NCI-H1092 treated with DMSO at 0.1 percent for 48 hours (cell line): ENCODE measurements around the gene NEAT1.

Experiments used
- DNase-seq: peaks from one replicate; lab custom pipeline; 2025; lab: John Stamatoyannopoulos, UW

The NEAT1 gene

DNA sequence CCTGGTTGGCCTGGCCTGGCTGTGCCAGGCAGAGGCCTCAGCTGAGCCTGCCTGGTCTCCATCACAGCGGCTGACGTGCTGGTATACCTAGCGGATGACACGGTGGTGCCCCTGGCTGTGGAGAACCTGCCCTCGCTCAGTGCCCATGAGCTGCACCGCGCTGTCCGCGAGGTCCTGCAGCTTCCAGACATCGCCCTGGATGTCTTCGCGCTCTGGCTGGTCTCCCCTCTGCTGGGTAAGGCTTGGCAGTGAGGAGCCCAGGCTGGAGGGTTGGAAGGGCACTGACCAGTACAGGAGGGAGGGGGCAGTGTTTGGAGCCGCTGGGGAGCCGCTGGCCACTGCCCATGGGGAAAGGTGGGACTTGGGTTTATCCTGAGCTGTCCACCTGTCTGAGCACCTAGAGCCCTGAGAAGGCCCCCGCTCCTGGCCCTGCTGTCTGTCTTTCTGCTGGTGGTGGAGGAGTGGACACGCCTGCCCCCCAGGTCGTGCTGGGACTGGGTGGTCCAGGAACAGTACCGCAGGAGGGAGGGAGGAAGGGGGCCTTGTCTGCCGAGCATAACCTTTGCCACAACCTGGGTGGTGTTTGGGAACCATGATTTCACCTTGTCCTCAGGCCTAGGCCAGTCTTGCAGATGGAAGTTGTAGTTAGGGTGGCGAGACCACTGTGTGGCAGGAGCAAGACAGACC is 33.2 kb upstream of the NEAT1 start:
- DNase-seq = no peak

DNA sequence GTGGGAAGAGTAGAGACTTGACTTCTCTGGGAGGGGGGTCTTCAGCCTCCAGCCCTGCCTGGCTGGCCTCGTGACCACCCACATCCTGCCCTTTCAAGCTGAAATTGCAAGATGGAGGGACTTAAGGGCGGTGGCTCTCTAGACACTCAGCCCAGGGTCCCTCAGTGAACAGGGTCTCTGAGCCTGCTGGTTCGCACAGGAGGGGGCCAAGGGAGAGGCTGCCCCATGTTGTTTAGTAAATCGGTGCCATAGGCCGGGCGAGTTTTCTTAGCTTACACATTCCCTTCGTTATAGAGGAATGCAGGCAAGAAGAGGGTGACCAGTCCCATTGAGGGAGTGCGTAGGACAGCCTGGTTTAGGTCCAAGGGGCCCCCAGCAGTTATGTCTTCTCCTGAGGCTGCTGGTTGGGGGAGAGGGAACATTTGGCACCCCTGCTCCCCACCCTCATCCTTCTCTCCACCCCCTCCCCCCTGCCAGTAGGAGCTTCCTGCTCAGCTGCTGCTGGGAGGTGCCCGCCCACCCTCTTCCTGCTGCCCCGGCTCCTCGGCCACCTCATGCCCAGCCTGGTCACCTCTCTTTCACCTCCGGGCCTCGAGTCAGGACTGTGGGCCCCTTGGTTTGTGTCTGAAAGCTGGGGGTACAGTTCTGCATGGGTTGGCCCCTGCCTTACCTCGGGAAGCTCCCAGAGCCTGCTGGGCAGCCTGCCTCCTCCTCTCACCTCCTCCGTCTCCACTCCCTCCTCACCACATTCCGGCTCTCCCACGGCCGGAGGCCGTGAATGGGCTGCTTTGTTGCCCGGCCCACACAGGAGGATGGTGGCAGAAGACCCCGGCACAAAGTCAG is 32.3 kb upstream of the NEAT1 start:
- no peak for DNase-seq

DNA sequence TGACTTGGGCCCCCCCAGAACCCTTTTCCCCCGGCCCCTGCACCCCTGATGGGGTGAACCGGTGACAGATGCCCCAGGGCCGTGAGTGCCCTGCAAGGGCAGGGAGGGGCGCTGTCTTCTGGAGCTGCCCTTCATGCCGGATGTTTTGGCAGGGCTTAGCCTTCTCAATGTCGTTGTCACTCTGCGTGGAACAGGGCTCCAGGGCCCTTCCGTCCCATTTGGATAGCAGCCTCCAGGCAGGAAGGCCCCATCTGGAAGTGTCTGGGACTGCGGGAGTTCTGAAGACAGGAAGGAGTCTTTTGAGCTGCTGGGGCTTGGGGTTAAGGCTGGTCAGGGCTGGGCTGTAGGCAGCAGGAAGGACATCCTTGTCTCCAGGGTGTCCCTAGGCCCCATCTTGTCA is 31.6 kb upstream of the NEAT1 start:
- DNase-seq = no peak

DNA sequence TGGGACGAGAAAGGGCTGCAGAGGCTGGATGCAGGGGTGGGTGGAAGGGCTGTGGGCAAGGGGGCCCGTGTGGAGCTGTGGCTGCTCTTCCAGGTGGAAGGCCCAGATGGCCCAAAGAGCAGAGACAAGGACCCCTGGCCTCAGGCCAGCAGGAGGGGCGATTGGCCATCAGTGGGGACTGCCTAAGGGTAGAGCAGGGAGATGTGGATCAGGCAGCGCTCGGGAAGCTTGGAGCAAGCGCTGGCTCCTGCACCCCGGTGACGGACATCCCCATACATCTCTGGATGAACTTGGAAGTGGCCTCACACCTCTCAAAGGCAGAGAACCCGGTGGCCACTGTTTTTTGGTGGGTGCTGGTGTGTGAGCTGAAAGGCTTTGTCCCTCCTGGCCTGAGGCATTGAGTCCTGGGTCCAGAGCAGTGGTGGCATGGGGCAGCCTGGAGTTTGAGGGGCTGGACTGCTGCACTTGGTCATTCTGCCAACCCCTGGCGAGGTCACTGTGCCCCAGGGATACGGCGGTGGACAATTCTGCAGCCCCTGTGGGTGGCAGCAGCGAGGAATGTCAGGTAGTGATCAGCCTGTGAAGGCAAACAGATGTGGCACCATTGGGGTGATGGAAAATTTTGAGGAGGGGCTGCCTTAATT is 30.3 kb upstream of the NEAT1 start:
- no peak for DNase-seq

DNA sequence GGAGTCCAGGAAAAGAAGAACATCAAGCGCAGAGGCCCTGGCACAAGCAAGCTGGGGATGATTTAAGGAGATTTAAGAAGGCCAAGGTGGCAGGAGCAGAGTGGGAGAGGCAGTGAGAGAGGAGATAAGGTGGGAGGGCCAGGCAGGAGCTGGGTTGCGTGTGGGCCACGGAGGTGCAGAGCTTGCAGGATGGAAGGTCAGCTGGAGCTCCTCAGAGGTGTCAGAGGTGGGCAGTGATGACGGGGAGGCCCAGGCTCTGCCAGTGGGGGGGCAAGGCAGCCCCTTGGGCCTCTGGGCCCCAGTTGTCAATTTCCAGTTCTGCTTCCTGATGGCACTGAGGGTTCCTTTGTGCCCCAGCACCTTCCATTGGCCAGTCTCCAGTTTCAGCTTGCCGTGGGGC is 29.7 kb upstream of the NEAT1 start:
- DNase-seq = no peak

DNA sequence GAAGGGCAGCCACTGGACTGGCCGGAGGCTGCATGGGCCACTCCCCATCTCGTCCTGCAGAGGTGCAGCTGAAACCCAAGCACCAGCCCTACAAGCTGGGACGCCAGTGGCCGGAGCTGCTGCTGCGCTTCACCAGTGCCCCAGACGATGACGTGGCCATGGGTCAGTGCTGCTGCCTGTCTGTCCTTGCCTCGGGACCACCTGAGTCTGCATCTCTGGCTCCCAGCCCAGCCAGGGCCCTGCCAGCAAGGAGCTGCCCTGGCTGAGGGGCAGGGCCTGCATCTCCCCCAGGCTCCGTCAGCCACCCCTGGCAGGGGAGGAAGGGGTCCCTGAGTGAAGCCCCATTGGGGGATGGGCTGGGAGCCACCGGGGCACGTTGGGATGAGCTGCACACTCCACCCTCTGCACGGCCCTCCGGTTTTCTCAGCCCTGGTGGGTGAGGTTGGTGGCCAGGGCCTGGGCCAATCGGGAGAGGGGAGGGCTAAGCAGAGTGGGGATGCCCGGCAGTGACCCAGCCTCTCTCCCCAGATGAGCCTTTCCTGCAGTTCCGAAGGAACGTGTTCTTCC is 29.0 kb upstream of the NEAT1 start:
- DNase-seq = no peak

DNA sequence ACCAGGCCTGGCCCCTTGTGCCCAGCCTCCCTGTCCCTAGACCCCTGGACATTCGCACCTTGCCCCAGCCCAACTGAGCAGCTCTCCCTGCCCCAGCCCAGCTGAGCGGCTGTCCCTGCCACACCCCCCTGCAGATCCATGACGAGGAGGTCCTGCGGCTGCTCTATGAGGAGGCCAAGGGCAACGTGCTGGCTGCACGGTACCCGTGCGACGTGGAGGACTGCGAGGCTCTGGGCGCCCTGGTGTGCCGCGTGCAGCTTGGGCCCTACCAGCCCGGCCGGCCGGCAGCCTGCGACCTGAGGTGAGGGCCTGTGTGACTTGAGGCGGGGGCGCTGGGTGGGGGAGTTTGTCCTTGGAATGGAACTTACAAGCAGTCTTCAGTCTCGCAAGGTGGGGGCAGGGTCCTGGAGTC is 28.5 kb upstream of the NEAT1 start:
- no peak for DNase-seq

DNA sequence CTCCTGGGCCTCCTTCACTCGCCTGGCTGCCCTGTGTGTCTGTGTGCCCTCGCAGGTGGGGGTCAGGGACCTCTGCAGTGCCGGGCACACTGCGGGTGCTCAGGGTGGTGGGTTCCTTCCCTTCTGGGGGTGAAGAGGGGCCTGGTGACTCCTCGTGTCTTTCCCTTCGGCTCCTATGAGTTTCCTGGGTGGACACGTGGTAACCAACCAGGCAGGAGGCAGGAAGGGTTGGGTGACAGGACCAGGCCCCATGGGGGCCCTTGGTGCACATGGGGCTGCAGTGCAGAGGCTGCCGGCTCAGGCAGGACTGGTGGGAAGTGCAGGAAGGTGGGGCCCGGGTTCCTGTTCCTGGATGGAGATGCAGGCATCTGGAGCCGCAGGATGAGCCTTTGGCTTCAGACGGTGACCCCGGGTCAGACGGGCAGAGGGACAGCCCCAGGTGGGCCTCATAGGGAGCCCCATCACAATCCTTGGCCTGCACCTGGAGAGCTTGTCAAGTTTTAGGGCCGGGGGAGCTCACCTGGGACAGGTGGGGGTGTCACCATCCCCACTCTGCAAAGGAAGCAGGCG is 26.6 kb upstream of the NEAT1 start:
- DNase-seq = no peak

DNA sequence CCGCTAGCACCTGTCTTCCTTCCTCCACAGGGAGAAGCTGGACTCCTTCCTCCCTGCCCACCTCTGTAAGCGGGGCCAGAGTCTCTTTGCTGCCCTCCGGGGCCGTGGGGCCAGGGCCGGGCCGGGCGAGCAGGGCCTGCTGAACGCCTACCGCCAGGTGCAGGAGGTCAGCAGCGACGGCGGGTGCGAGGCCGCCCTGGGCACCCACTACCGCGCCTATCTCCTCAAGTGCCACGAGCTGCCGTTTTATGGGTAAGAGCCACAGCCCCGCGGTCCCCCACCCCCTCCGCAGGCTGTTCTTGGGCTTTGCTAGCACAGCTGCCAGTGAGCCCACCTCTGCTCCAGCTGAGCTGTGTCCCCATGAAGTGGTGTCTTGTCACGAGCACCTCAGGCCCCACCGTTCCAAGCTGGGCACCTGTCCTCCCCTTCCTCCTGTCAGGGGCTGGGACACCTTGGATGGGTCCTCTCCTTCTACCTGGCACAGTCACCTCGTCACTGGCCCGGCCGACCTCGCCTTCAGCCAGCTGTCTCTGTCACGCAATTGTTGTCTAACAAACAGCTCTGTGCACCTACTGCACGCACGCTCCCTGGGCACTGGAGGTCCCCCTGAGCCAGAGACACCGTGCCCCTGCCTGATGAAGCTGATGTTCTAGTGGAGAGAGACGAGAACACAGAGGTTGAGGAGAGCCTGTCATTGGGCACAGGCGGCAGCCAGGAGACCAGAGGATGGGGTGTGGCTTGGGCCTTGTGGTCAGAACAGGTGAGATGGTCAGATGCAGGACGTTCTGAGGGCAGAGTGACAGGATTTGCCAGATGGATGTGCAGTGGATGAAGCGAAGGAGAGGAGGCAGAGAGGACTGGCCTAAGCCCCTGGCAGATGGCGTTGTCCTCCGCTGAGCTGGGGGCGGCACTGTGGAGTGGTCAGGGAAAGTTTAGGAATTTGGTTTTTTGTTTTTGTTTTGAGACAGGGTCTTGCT is 25.5 kb upstream of the NEAT1 start:
- DNase-seq = no peak

DNA sequence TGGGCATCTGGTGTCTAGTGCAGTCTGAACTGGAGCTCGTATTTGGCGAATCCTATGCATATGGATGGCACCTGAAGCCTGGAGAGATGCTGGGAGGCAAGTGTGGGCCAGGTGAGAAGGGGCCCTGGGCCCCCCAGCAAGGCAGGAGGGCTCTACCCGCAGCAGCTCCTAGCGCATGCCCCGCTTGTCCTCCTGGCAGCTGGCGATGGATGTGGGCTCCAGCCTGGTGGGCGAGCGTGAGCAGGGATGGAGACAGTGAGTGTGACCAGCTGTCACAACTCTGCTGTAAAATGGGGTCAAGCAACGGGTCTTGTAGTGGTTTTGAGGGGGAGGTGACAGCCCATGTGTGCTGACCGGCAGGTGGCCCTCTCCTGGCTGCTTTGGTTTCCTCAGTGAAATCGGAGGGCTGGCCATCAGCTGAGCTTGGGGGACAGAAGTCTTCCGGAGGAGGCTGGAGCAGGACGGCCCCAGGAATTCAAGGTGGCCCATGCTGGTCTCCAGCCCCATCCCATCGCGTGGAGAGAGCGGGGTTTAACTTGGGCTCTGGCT is 24.2 kb upstream of the NEAT1 start:
- no peak for DNase-seq

DNA sequence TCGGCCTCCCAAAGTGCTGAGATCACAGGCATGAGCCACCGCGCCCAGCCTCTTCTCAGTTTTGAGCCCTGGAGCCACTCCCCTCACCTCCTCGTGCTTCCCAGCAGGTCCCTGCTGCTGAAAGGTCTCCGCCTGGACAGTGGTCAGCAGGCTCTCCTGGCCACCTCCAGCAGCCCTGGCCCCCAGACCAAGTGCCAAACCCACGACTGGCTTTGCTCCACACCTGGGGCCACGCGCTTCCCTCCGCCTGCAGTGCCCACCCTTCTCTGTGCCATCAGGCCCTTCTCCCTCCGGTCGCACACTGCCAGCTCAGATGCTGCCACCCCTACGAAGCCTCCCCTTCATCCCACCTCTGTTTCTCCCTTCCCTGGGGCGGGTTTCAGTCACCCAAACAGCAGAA is 23.3 kb upstream of the NEAT1 start:
- no peak for DNase-seq

DNA sequence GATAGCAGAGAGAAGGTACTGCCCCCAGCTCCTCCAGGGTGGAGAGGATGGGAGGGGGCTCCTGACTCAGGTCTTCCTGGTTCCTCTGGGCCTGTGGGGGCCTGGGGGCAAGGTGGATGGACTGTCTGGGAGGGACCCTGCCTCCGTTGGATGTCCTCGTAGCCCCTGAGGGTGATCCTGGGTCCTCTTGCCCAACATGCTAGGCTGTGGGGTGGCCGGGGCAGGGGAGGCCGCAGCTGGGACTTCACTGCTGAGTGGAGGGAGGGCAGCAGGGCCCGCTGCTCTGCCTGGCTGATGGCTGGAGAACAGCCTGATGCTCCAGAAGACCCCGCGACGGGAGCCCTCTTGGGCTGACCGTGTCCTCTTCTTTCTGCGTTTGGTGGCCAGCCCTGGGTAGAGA is 22.8 kb upstream of the NEAT1 start:
- no peak for DNase-seq

DNA sequence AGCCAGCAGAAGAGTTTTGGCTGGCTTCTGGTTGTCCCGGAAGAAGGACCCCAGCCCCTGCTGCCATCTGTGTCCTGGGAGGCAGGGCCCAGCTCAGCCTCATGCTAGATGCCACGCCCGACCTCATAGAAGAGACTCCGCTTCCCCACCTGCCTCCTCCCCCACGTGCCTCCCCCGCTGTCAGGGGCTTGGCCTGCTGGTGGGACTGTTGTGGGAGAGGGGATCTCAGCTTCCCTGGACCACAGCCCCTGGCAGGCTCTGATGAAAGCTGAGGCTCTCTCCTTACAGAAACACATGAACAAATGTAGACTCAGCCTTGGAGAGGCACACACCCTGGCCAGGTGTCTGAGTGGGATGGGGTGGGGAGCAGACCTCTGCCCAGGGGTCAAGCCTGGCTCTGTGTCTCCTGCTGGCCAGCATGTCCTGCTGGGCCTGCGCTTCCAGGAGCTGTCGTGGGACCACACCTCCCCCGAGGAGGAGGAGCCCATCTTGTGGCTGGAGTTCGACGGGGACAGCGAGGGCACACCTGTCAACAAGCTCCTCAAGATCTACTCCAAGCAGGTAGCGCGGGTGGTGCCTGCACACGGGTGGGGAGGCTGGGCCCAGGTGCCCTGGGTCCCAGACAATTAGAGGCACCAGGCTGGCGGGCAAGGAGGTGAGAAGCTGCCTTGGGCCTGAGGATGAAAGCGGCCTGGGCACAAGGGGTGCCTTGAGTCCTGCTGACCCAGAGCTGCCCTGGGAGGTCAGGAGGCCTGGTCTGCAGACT is 22.1 kb upstream of the NEAT1 start:
- DNase-seq = no peak

DNA sequence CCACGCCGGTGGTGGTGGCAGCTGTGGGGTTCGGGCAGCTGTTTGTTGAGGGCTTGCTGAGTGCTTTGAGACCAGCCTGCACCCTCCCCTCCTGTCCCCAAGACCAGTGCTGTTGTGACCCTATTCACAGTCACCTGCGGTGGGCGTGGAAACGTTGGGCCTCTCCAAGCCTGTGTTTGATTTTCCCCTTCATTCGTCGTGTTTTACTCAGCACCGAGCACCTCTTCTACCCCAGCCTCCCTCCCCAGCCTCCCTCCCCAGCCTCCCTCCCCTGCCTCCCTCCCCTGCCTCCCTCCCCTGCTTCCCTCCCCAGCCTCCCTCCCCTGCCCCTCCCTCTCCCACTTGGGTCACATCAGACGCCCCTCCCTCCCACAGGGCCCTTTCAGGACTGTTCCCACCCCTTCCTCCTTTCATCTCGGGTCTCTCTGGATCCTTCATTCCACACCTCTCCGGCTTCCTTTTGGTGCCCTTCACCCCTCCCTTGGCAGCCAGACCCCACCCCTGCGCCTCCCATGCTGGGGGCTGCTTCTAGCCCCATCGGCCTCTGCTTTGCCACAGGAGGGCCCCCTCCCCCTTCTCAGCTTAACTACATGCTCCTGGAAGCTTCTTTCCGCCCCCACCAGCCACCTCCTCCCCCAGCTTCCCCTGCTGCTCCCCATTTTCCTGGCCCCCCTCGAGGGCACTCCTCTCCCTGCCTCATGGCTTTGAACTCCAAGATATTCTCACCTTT is 21.4 kb upstream of the NEAT1 start:
- no peak for DNase-seq

DNA sequence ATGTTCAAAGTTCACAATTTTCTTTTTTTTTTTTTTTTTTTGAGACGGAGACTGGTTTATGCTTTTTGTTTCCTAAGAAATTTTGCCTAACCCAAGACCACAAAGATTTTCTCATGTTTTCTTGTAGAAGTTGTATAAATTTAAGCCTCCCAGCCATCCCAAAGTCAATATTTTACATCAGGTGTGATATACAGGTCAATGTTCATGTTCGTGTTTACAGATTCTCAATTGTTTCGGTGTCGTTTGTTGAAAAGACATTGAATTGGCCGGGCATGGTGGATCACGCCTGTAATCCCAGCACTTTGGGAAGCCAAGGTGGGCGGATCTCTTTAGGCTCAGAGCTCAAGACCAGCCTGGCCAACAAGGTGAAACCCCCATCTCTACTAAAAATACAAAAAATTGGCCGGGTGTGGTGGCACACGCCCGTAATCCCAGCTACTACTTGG is 20.8 kb upstream of the NEAT1 start:
- DNase-seq = no peak

DNA sequence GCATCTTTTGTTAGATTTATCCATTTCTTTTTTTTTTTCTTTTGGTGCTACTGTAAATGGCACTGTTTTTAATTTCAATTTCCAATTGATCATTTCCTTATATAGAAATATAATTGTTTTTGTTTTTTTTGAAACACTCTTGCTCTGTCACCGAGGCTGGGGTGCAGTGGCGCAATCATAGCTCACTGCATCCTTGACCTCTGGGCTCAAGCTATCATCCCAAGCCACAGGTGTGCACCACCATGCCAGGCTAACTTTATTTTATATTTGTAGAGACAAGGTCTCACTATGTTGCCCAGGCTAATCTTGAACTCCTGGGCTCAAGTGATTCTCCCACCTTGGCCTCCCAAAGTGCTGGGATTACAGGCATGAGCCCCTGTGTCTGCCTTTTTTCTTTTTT is 19.8 kb upstream of the NEAT1 start:
- DNase-seq = no peak

DNA sequence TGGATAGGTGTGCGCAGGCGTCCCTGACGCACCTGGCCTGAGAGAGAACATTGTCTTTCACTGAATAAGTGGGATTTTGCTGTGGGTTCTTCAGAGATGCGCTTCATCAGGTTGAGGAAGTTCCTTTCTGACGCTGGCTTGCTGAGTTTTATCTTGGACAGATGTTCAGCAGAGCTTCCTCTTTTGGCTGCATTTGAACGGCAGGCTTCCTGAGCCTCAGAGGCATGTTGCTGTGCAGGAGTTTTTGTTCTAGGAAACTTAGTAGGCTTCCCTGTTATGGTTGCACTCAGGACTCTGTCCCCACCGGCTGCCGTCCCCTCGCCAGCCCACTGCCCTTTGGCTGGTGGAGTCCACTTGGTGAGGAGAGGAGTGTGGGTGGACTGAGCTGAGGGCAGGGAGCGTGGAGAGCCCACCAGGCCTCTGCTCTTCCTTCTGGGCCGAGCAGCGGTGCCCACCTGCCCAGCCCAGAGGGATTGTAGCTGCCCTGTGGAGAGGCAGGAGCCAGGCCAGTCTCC is 18.9 kb upstream of the NEAT1 start:
- no peak for DNase-seq

DNA sequence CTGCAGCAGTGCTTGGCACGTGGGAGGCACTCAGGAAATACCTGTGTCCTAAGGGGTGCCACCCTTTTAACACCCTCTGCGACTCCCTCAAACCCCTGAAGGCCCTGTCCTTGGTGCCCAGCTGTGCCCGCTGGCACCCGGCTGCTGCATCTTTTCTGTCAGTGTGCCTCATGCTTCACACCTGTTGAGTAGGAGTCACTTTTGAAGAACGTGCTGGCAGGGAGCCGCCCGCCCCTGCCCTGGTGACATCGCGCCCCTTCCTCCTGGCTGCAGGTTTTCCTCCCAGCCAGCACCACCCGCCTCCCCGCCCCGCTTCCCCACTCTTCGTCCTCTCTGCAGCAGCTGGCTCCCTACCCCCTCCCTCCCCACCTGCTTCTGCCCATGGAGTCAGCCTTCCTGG is 18.4 kb upstream of the NEAT1 start:
- no peak for DNase-seq

DNA sequence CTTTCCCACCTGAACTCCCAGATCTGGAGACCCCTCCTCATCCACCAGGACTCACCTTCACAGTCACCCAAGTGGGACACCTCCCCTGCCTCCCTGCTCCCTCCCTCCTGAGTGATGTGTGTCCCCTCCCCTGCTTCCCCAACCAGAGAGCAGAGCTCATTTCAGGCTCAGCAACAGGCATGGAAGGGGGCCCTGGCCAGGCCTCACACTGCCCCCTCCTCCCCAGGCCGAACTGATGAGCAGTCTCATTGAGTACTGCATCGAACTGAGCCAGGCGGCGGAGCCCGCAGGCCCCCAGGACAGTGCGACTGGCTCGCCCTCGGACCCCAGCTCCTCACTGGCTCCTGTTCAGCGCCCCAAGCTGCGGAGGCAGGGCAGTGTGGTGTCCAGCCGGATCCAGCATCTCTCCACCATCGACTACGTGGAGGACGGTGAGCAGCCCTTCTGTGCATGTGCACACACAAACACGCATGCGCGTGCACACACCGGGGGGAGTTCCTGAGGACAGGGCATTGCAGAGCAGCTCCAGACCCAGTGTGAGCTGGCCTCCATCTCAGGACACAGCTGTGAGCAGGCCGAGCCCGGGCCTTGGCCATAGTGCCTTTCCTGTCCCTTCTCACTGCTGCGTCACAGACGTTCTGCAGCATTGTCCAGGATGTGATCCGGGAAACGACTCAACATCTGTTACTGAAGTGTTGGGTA is 17.8 kb upstream of the NEAT1 start:
- no peak for DNase-seq
